IPS-18a (cell line): ENCODE measurements around the gene PTPRN2.

ENCODE experiments used
- H3K27ac ChIP-seq: one replicate; pipeline ENCODE4 v1.5.1; 2013; ENCODE audit warnings: low read length
- H3K27me3 ChIP-seq: one replicate; pipeline ENCODE4 v1.6.1; 2013; ENCODE audit warnings: mild to moderate bottlenecking, low read length; ENCODE audit not compliant: control insufficient read depth, insufficient read depth
- H3K36me3 ChIP-seq: one replicate; pipeline ENCODE4 v1.6.1; 2013; ENCODE audit warnings: low read depth, low read length; ENCODE audit not compliant: control insufficient read depth
- H3K4me1 ChIP-seq: one replicate; pipeline ENCODE4 v1.6.1; 2013; ENCODE audit warnings: low read depth, low read length; ENCODE audit not compliant: control insufficient read depth
- H3K4me3 ChIP-seq: one replicate; pipeline ENCODE4 v1.5.1; 2013; ENCODE audit warnings: low read length
- H3K9ac ChIP-seq: one replicate; pipeline ENCODE4 v1.6.1; 2013; ENCODE audit warnings: mild to moderate bottlenecking, low read length, moderate library complexity
- H3K9me3 ChIP-seq: one replicate; pipeline ENCODE4 v1.6.1; 2013; ENCODE audit warnings: low read depth, low read length; ENCODE audit not compliant: control insufficient read depth

The PTPRN2 gene

GRCh38 chr7:158374146-158374545 lies 213.5 kb downstream of the PTPRN2 start:
- Histone ChIP-seq H3K4me3 (no peak overlapping the region), H3K36me3 (no peaks in the 10 kb centered on the region), H3K27ac (no peak overlapping the region), H3K9ac (no peak overlapping the region), H3K9me3 (no peaks in the 10 kb centered on the region), H3K4me1 (no peaks in the 10 kb centered on the region), H3K27me3 (no peaks in the 10 kb centered on the region)

GRCh38 chr7:158373476-158374133 lies 214.0 kb downstream of the PTPRN2 start:
- Histone ChIP-seq H3K27ac (no peak overlapping the region), H3K9me3 (no peaks in the 10 kb centered on the region)

GRCh38 chr7:158372400-158373342 lies 215.0 kb downstream of the PTPRN2 start:
- Histone ChIP-seq H3K4me1 (no peaks in the 10 kb centered on the region), H3K9me3 (no peaks in the 10 kb centered on the region), H3K27ac (no peak overlapping the region), H3K36me3 (no peaks in the 10 kb centered on the region), H3K9ac (no peak overlapping the region), H3K4me3 (no peak overlapping the region), H3K27me3 (no peaks in the 10 kb centered on the region)

More at GRCh38 chr7:158373476-158374133, 214.0 kb downstream of the PTPRN2 start:
- Histone ChIP-seq H3K9ac (no peak overlapping the region), H3K27me3 (no peaks in the 10 kb centered on the region), H3K4me3 (no peak overlapping the region), H3K36me3 (no peaks in the 10 kb centered on the region), H3K4me1 (no peaks in the 10 kb centered on the region)

GRCh38 chr7:158371856-158372255 lies 215.8 kb downstream of the PTPRN2 start:
- Histone ChIP-seq H3K36me3 (no peaks in the 10 kb centered on the region), H3K27ac (no peak overlapping the region), H3K4me3 (no peak overlapping the region), H3K9ac (no peak overlapping the region), H3K27me3 (no peaks in the 10 kb centered on the region), H3K4me1 (no peaks in the 10 kb centered on the region), H3K9me3 (no peaks in the 10 kb centered on the region)

GRCh38 chr7:158369866-158370265 lies 217.8 kb downstream of the PTPRN2 start:
- Histone ChIP-seq H3K4me1 (no peaks in the 10 kb centered on the region), H3K36me3 (no peaks in the 10 kb centered on the region), H3K27me3 (no peaks in the 10 kb centered on the region), H3K9ac (no peak overlapping the region), H3K4me3 (no peak overlapping the region), H3K9me3 (no peaks in the 10 kb centered on the region), H3K27ac (no peak overlapping the region)

- Histone ChIP-seq H3K9ac (no peak overlapping the region), H3K27ac (no peak overlapping the region), H3K36me3 (no peaks in the 10 kb centered on the region), H3K9me3 (no peaks in the 10 kb centered on the region), H3K4me3 (no peak overlapping the region), H3K4me1 (no peaks in the 10 kb centered on the region), H3K27me3 (no peaks in the 10 kb centered on the region)
These were observed 218.3 kb downstream of the PTPRN2 start for GRCh38 chr7:158369290-158369689.

GRCh38 chr7:158368449-158368848 lies 219.2 kb downstream of the PTPRN2 start:
- Histone ChIP-seq H3K27me3 (no peaks in the 10 kb centered on the region), H3K9ac (no peak overlapping the region), H3K36me3 (no peaks in the 10 kb centered on the region), H3K9me3 (no peaks in the 10 kb centered on the region), H3K27ac (no peak overlapping the region), H3K4me3 (no peak overlapping the region), H3K4me1 (no peaks in the 10 kb centered on the region)

GRCh38 chr7:158367634-158367982 lies 220.0 kb downstream of the PTPRN2 start:
- no peaks in the 10 kb centered on the region for H3K27me3 ChIP-seq
- H3K4me1 ChIP-seq = no peaks in the 10 kb centered on the region
- no peak overlapping the region for H3K27ac ChIP-seq
- no peak overlapping the region for H3K4me3 ChIP-seq
- H3K36me3 ChIP-seq = no peaks in the 10 kb centered on the region
- no peak overlapping the region for H3K9ac ChIP-seq
- H3K9me3 ChIP-seq = no peaks in the 10 kb centered on the region

GRCh38 chr7:158366916-158367633 lies 220.5 kb downstream of the PTPRN2 start:
- H3K9me3 ChIP-seq = no peaks in the 10 kb centered on the region
- no peak overlapping the region for H3K27ac ChIP-seq

GRCh38 chr7:158366346-158366745 lies 221.3 kb downstream of the PTPRN2 start:
- H3K4me3 ChIP-seq = no peak overlapping the region
- H3K36me3 ChIP-seq = no peaks in the 10 kb centered on the region
- no peaks in the 10 kb centered on the region for H3K9me3 ChIP-seq
- no peaks in the 10 kb centered on the region for H3K4me1 ChIP-seq
- no peak overlapping the region for H3K9ac ChIP-seq
- H3K27ac ChIP-seq = no peak overlapping the region
- H3K27me3 ChIP-seq = no peaks in the 10 kb centered on the region

More at GRCh38 chr7:158366916-158367633, 220.5 kb downstream of the PTPRN2 start:
- H3K27me3 ChIP-seq = no peaks in the 10 kb centered on the region
- no peak overlapping the region for H3K9ac ChIP-seq
- H3K4me3 ChIP-seq = no peak overlapping the region
- H3K36me3 ChIP-seq = no peaks in the 10 kb centered on the region
- no peaks in the 10 kb centered on the region for H3K4me1 ChIP-seq

GRCh38 chr7:158365267-158365666 lies 222.4 kb downstream of the PTPRN2 start:
- Histone ChIP-seq H3K4me3 (no peak overlapping the region), H3K4me1 (no peaks in the 10 kb centered on the region), H3K36me3 (no peaks in the 10 kb centered on the region), H3K9me3 (no peaks in the 10 kb centered on the region), H3K9ac (no peak overlapping the region), H3K27me3 (no peaks in the 10 kb centered on the region), H3K27ac (no peak overlapping the region)
